HCEC 1CT (cell line): ENCODE results near the gene JARID2.

Experiments
- DNase-seq: peaks from one replicate; pipeline ENCODE4 v3.0.0-alpha.2; 2017

JARID2 gene

GRCh38 chr6:15500078-15500740, 254.3 kb downstream of the JARID2 start:
- DNase-seq: no peak

- no peak for DNase-seq
Observed at GRCh38 chr6:15500901-15501825, 255.3 kb downstream of the JARID2 start.

GRCh38 chr6:15501826-15502445, 256.1 kb downstream of the JARID2 start:
- no peak for DNase-seq

- DNase-seq: no peak
Observed at GRCh38 chr6:15502446-15503345, 256.8 kb downstream of the JARID2 start.

- DNase-seq: no peak
Observed at GRCh38 chr6:15503346-15503680, 257.4 kb downstream of the JARID2 start.

GRCh38 chr6:15504040-15504495, 258.2 kb downstream of the JARID2 start:
- DNase-seq: no peak

- peak; percentile 91 for DNase-seq
Observed at GRCh38 chr6:15504581-15505350, 258.9 kb downstream of the JARID2 start.

- no peak for DNase-seq
Observed at GRCh38 chr6:15505463-15505918, 259.6 kb downstream of the JARID2 start.

GRCh38 chr6:15506066-15506465, 260.2 kb downstream of the JARID2 start:
- no peak for DNase-seq

GRCh38 chr6:15507221-15507620, 261.4 kb downstream of the JARID2 start:
- DNase-seq: no peak

GRCh38 chr6:15507746-15508145, 261.9 kb downstream of the JARID2 start:
- no peak for DNase-seq

GRCh38 chr6:15508441-15508871, 262.6 kb downstream of the JARID2 start:
- no peak for DNase-seq

- no peak for DNase-seq
Observed at GRCh38 chr6:15508931-15509330, 263.1 kb downstream of the JARID2 start.

GRCh38 chr6:15509335-15509933, 263.6 kb downstream of the JARID2 start:
- no peak for DNase-seq

- DNase-seq: no peak
Observed at GRCh38 chr6:15510121-15510520, 264.3 kb downstream of the JARID2 start.

GRCh38 chr6:15510536-15511247, 264.8 kb downstream of the JARID2 start:
- no peak for DNase-seq

GRCh38 chr6:15511248-15512125, 265.6 kb downstream of the JARID2 start:
- no peak for DNase-seq

- DNase-seq: no peak
Observed at GRCh38 chr6:15512126-15512525, 266.3 kb downstream of the JARID2 start.

- no peak for DNase-seq
Observed at GRCh38 chr6:15512721-15513120, 266.9 kb downstream of the JARID2 start.
